Sigmoid colon (tissue), 4 donors: ENCODE results near the gene VWA5A.

Experiments used
- EP300 ChIP-seq, 4 donors: sonication (generic); formaldehyde crosslinking; IDR thresholded peaks; one replicate each; pipeline ENCODE4 v1.6.1; 2017; ENCODE audit warnings: antibody characterized with exemption in 4 of 4
- POLR2A ChIP-seq, 2 donors: fragments of 450-650 bp; IDR thresholded peaks; one replicate each; pipeline ENCODE4 v1.6.1; 2016; ENCODE audit warnings: antibody characterized with exemption in 2 of 2, mild to moderate bottlenecking in 2 of 2, moderate library complexity in 2 of 2
- POLR2AphosphoS5 ChIP-seq, 4 donors: sonication (generic); formaldehyde crosslinking; IDR thresholded peaks; one replicate each; pipeline ENCODE4 v1.6.1; 2017; ENCODE audit warnings: antibody characterized with exemption in 4 of 4
- TF ChIP-seq, protein P1 (sequence below), 4 experiments: fragments of 450-650 bp in 3 of 4; fragments of 200-600 bp in 1 of 4; IDR thresholded peaks; one replicate each; pipeline ENCODE4 v1.5.1; 2016 to 2019; ENCODE audit warnings: antibody characterized with exemption in 4 of 4, mild to moderate bottlenecking in 3 of 4, moderate library complexity in 2 of 4

DNA sequence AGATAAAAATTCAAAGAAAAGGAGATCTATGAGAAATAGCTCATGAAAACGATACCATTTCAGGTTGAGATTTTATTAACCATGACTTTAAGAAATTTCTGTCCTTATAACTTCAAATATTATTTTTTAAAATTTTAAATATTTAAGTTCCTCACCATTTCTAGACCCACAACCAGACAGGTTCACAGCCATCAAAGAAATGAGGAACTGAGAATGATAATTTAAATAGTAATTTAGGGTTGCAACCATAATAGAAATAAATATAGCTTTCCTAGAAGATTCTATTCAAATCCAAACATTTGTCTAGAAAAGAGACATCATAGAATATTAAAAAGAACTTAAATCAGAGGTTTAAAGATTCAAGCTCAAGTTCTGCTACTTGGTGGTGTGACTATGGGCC lies 5.9 kb upstream of the VWA5A start:
- no peak for TF ChIP-seq EP300 (IDR thresholded peaks at IDR 0.05)
- TF ChIP-seq POLR2A (IDR thresholded peaks at IDR 0.05): no peak
- TF ChIP-seq POLR2AphosphoS5 (IDR thresholded peaks at IDR 0.05): no peak
- TF ChIP-seq, protein P1, sequence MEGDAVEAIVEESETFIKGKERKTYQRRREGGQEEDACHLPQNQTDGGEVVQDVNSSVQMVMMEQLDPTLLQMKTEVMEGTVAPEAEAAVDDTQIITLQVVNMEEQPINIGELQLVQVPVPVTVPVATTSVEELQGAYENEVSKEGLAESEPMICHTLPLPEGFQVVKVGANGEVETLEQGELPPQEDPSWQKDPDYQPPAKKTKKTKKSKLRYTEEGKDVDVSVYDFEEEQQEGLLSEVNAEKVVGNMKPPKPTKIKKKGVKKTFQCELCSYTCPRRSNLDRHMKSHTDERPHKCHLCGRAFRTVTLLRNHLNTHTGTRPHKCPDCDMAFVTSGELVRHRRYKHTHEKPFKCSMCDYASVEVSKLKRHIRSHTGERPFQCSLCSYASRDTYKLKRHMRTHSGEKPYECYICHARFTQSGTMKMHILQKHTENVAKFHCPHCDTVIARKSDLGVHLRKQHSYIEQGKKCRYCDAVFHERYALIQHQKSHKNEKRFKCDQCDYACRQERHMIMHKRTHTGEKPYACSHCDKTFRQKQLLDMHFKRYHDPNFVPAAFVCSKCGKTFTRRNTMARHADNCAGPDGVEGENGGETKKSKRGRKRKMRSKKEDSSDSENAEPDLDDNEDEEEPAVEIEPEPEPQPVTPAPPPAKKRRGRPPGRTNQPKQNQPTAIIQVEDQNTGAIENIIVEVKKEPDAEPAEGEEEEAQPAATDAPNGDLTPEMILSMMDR (IDR thresholded peaks at IDR 0.05): no peak
